HuH-7.5 (cell line): ENCODE results near the gene TMEM132C.

Experiments
- DNase-seq: peaks from one replicate; pipeline ENCODE4 v3.0.0; 2011; ENCODE audit warnings: low spot score

The TMEM132C gene

DNA sequence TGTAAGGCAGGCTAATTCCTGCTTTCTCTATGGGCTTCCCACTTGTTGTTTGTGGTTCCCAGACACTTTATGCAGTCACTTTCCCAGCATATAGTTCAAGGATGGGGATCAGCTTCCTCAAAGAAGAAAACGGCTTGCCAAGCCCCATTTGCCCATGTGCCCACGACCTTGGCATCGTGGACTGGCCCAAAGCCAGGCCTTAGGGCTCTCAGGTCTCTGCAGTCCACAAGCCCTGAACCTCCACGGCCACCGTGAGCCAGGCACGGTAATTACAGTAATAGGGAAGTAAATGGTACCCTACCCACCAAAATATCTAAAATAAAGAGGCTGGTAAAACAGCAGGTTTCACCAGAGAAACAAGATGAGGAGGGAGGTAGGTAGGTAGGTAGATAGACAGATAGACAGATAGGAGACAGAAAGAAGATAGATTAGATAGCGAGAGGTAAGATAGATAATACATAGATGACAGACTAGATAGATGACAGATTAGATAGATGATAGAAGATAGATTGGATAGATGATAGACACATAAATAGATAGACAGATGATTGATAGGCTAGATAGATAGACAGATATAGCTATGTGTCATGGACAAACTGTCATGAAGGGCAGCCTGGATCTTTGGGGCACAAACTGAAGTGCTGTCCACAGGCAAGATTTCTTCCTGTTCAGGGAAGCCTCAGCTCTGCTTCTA is 393.7 kb downstream of the TMEM132C start:
- DNase-seq: no peak

DNA sequence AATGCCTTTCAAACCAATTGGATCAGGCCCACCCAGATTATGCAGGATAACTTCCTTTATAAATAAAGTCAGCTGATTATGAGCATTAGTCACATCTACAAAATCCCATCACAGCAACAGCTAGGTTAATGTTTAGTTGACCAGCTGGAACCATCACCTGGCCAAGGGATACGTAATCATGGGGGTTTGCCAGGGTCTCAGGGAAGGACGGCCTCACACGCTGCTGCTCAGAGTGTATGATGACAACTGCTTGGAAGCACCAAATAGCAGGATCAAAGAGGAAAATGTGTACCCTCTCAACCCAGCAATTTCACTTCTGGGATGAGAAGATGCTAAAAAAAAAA is 394.2 kb downstream of the TMEM132C start:
- DNase-seq: no peak

GRCh38 chr12:128662101-128662500 is 395.1 kb downstream of the TMEM132C start:
- DNase-seq: no peak

GRCh38 chr12:128664501-128664900 is 397.5 kb downstream of the TMEM132C start:
- no peak for DNase-seq

GRCh38 chr12:128667193-128667592 is 400.2 kb downstream of the TMEM132C start:
- no peak for DNase-seq

DNA sequence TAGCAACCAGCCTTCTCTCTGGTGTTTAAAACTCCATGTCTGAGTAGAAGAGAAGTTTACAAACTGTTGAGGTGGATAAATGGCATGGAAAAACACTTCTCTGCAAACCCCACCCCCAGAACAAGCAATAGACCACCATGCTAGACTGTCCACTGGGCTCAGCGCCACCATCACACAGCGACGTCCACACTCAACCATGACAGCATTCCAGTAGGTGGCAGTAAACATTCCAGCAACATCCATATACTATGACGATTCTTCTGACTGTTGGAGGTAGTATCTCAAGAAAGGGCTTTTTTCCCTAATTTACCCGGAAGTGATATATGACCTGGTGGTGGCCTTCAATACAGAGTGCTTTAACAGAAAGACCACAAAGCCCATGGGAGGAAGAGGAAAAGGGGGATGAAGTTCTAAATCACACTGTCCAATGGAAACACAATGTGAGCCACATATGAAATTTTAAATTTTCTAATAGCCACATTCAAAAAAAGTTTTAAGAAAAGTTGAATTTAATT is 404.6 kb downstream of the TMEM132C start:
- no peak for DNase-seq

GRCh38 chr12:128672428-128672827 is 405.5 kb downstream of the TMEM132C start:
- DNase-seq: no peak

GRCh38 chr12:128672893-128673292 is 405.9 kb downstream of the TMEM132C start:
- DNase-seq: no peak

- no peak for DNase-seq
These were observed 408.6 kb downstream of the TMEM132C start for GRCh38 chr12:128675576-128675975.

- no peak for DNase-seq
These were observed 413.6 kb downstream of the TMEM132C start for GRCh38 chr12:128680555-128680954.

DNA sequence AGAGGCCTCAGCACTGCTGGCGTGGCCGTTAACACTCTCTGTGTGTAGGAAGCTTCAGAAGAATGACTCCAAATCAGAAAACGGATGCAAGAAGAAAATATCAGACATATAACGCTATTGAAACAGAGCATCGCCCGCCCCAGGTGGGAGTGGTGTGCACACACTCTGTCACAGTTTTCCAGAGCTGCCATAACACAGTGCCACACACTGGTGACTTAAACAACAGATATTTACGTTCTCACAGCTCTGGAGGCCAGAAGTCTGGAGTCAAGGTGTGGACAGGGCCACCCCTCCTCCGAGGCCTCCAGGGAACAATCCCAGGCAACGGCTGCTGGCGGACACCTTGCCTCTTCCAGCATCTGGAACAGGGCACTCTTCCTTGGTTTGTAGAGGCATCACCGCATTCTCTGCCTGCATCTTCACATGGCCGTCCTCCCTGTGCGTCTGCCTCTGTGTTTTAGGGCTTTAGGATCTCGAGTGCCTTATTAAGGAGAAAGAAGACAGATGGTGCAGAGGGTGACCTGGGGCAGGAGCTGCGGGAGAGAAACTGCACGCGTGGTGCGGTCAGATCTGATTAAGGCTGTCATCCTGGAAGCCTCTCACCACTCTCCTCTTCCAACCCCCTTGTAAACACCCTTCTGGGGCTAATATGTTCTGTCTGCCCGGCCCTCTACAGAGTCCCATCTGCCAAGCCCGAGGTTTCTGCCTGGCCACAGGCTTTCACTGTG is 415.7 kb downstream of the TMEM132C start:
- DNase-seq: no peak

GRCh38 chr12:128684352-128684751 is 417.4 kb downstream of the TMEM132C start:
- no peak for DNase-seq

GRCh38 chr12:128685903-128686475 is 419.0 kb downstream of the TMEM132C start:
- DNase-seq: no peak

GRCh38 chr12:128687851-128688250 is 420.9 kb downstream of the TMEM132C start:
- DNase-seq: no peak

DNA sequence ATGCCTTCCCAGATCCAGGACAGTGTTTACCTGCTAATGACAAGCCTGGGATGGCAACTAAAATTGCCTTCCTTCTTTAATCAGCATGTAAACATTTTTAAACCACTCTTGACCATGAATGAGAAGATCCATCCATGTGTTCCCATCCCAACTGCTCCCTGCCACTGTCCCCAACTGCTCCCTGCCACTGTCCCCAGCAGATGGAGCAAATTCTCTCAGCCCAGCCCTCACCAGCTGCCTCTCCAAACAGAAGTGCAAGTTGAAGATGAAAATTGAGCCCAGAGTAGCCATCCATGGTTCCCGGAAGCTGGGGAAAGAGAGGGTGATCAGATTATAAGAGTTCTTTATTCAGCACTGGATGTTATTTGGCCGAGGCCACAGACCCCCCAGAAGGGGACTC is 423.7 kb downstream of the TMEM132C start:
- no peak for DNase-seq

- no peak for DNase-seq
These were observed 426.1 kb downstream of the TMEM132C start for GRCh38 chr12:128693115-128693514.

DNA sequence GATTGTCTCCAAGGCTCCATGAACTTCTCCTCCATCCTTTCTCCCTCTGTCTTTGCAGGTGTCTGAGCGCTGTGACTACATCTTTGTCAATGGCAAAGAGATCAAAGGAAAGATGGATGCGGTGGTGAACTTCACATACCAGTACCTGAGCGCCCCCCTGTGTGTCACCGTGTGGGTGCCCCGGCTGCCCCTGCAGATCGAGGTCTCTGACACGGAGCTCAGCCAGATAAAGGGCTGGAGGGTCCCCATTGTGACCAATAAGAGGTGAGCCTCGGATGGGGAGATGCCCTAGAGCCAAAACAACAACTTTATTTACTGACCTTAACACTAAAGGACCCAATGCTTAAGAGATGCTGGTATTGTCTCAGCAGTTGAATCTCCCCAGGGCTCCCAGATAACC is 426.8 kb downstream of the TMEM132C start:
- no peak for DNase-seq

- DNase-seq: no peak
These were observed 427.5 kb downstream of the TMEM132C start for GRCh38 chr12:128694445-128694844.

GRCh38 chr12:128695697-128696096 is 428.7 kb downstream of the TMEM132C start:
- DNase-seq: no peak

DNA sequence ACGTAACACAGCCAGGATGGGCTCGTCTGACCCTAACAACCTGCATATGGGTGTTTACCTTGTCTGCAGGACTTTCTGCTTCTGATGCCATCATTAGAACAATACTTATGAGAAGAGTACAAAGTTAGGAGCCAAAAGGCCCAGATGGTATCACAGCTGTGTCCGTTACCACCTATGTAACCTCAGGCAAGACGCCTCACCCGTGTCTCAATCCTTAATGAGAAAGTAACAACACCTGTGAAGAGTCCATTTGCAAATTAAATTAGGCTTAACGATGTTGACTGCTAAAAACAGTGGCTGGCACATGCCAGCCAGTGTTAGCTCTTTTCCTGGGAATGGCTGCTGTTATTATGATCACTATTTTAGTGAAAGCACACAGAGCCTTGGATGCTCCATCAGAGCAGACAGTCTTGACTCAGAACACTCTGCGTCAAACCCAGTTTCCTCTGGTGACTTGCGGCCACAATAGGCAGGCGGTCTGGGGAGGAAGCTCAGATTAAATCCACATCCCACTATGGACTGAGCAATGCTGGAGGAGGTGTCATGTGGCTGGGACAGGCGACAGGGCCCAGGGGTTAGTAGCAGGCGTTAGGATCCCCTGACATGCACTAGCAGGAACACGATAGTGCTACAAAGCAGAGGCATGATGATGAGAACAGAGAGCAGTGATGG is 431.5 kb downstream of the TMEM132C start:
- no peak for DNase-seq

DNA sequence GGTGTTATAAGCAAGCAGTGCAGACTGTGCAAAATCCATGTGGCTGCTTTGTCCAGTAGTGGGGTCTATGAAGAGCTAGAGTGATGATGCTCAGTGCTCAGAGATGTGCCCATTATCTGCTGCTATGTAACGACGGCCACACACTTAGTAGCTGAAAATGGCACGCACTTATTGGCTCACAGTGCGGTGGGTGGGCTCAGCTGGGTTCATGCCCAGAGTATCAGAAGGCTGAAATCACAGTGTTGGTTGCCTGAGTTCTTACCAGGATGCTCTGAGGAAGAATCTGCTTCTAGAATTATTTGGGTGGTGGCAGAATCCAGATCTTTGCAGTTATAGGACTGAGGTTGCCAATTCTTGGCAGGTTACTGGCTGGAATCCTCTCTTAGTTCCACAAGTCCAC is 432.1 kb downstream of the TMEM132C start:
- DNase-seq: no peak

DNA sequence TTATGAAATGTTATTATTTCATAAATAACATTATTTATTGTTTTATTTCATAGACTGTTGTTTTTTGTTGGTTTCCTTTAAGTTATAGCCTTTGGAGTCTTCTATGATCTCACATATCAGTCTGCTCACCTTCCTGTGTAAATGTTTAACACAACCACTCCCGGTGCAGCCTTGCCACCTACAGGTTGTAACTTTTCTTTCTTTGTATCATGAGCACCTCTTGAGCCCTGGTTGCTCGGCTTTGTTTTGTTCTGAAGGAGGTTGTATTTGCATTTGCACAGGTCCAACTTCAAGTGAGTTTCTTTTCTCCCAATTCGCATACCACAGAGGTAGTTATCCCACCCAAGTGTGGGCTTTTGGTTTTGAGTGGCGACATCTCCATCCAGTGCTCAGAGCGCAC is 435.4 kb downstream of the TMEM132C start:
- no peak for DNase-seq

GRCh38 chr12:128705140-128705539 is 438.2 kb downstream of the TMEM132C start:
- DNase-seq: no peak
